ENCODE results near the gene FAF2. TPM values are rescaled to one million over a fixed set of nuclear protein-coding genes. Genes with fewer than 3 reads are reported as not detected.

FAF2 gene
- 10 to 100 TPM; 33.4 to 49.6 TPM for total RNA-seq

DNA sequence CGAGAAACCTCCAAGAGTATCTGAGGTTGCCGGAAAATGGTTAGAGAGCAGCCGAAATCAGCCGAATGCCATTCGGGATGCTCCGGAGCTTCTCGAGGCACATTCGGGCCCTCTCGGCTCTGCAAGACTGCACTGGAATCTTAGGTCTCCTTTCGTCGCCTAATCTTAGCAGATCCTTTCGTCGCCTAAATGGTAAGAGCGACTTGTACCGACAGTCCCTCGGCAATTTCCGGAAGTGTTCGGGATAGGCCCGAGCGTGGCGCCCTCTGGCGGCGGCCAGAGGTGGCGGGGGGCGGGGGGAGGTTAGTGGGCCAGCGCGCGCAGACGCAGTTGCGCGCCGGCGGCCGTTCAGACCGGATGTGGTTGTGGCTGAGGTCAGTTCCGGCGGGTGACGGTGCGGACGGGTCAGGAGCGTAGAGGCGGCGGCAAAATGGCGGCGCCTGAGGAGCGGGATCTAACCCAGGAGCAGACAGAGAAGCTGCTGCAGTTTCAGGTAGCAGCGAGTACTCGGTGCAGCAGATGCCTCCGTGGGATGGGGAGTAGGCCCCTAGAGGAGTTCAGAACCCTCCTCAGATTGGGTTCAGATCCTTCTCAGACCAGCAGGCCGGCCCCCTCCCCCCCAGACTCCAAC is at the start of gene FAF2:
Gene FAF2, plus strand, starts transcription at position 408 of the 631 bp plus-strand sequence. Its CDS starts 23 bp downstream, at position 431.

DNA sequence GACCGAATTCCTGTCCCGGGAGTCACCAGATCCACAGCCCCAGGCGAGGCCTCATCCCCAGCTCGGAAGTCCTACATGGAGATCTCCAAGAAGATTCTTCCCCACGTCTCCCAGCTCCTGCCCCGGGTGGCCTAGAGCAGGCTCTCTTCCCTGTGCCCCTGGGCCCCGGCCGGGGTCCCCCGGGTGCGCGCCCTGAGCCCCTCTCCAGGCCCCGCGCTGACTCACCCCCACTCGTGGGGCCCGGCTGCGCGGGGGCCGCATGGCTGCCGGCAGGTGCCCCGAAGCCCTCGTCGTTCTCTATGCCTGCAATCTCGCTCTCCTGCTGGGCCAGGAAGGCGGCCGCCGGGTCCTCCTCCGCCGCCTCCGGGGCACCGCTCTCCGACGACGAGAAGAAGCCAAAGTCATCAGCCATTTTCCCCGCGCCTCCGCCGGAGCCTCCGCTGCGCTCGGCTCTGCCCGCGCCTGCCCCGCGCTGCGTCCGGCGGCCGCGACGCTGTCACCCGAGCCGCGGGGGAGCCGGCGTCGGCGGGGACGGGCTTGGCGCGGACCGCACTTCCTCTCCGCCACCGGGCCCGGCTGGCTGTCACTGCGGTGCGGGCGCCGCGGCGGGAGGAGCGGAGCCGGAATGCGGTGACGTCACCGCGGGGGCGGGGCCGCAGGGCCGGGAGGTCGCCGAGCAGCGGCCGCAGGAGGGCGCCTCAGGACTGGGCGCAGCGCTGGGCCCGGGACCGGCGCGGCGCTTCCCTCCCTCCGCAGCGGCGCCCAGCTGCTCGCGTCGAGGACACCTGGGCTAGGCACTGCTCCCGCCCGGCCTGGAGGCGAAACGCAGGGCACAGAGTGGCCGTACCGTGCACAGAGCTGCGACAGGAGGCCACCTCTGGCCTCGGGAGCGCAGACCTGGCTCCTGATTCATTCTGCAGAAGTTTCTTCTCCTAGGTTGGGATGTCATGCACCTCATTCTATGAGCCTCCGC is 31.9 kb upstream of the FAF2 start, which contains the start of gene CLTB:
Gene CLTB, minus strand, starts transcription at position 588 of the 973 bp plus-strand sequence. Its CDS starts 176 bp downstream, at position 412.

DNA sequence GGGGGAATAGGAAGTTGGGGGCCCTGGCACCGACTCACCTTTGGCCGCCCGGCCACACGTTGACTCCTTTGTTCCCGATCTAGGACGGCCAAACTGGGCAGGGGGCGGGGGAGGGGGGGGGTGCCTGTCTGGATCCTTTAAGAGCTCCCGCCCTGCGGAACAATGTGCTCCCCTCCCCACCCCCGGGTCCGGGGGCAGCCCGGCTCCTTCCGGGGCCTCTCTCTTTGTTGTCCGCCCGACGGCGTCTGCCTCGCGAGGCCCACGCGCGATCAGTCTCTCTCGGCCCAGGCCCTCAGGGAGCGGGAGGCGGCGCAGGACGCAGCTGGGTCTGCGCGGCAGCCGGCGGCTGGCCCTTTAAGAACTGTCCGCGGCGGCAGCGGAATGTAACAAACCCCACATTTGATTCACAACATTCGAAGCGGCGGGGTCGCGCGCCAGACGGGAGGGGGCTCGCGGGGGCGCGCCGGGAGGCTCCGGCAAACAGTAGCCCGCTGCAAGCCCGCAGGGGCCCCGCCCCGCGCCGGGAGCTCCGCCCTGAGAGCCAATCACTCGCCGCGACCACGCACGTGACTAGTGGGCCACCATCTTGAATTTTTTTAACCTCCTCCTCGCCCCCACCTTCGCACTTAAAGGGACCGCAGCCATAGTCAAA is 88.8 kb downstream of the FAF2 start, which contains the start of gene RNF44:
Gene RNF44, minus strand, starts transcription at position 501 of the 652 bp plus-strand sequence. CDS start 4,930 bp downstream, outside the sequence.

DNA sequence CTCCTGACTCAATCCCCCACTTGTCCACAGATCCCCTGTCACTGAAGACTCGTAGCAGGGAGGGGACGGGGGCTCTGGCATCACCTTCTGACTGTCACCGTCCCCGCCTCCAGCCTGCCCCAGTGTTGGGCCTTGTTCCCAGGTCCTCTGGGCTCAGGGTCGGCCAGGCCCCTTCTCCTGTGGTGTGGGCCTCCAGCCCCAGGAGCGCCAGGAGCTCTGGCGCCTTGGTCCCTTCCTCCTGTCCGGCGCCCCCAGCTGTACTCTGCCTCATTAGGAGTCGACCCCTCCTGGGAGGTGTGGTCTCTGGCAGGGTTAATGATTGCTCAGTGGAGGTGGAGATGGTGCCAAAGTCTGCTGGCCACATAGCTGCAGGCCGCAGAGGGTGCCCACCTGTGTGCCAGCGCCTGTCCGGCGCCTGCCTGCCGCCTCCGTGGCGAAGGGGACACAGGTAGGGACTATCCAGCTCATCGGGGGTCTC is 100.8 kb downstream of the FAF2 start, which contains the start of gene CDHR2:
Gene CDHR2, plus strand, starts transcription at position 376 of the 478 bp plus-strand sequence. CDS start 16,011 bp downstream, outside the sequence.

Small RNA genes lying within 50 kb of the gene (small RNA-seq; reads per million reads assigned to genes)
- gene AC010297.1 (0 reads per million in 2 donors), gene RF00019 (0 reads per million in 2 donors), gene RN7SL684P (0 to 0.26 reads per million in 2 donors)

Other genes starting within 250 kb of the FAF2 start
- gene SIMC1, start 210.0 kb upstream of the FAF2 start, total RNA-seq: 10 to 100 TPM in 1 of 2 donors, 1 to 10 TPM in 1; 7.6 to 13.3 TPM
- 10 to 100 TPM; 52.7 to 67.3 TPM for gene KIAA1191, start 86.6 kb upstream of the FAF2 start, total RNA-seq
- 1 to 10 TPM; 7.7 to 7.9 TPM for gene ARL10, start 82.9 kb upstream of the FAF2 start, total RNA-seq
- gene NOP16, start 59.8 kb upstream of the FAF2 start, total RNA-seq: 10 to 100 TPM; 10.3 to 27.6 TPM
- gene HIGD2A, start 59.6 kb upstream of the FAF2 start, total RNA-seq: 10 to 100 TPM; 51.6 to 53.0 TPM
- 10 to 100 TPM; 63.3 to 68.6 TPM for gene CLTB, start 31.8 kb upstream of the FAF2 start, total RNA-seq
- gene RNF44, start 89.0 kb downstream of the FAF2 start, total RNA-seq: 1 to 10 TPM; 4.3 to 5.9 TPM
- gene CDHR2, start 101.0 kb downstream of the FAF2 start, total RNA-seq: not detected
- gene GPRIN1, start 161.8 kb downstream of the FAF2 start, total RNA-seq: 10 to 100 TPM; 11.4 to 14.3 TPM
- gene SNCB, start 182.1 kb downstream of the FAF2 start, total RNA-seq: under 1 TPM; 0.34 to 0.67 TPM
- not detected for gene EIF4E1B, start 182.3 kb downstream of the FAF2 start, total RNA-seq
- 10 to 100 TPM; 36.0 to 38.2 TPM for gene TSPAN17, start 199.1 kb downstream of the FAF2 start, total RNA-seq